ENCODE data around the gene GGA1. TPM values are rescaled to one million over a fixed set of nuclear protein-coding genes. Genes with fewer than 3 reads are reported as not detected.

The GGA1 gene
- total and polyA plus RNA-seq, 5 donors from 2014 or later, result 14.0 to 69.7 (median 16.9) TPM

DNA sequence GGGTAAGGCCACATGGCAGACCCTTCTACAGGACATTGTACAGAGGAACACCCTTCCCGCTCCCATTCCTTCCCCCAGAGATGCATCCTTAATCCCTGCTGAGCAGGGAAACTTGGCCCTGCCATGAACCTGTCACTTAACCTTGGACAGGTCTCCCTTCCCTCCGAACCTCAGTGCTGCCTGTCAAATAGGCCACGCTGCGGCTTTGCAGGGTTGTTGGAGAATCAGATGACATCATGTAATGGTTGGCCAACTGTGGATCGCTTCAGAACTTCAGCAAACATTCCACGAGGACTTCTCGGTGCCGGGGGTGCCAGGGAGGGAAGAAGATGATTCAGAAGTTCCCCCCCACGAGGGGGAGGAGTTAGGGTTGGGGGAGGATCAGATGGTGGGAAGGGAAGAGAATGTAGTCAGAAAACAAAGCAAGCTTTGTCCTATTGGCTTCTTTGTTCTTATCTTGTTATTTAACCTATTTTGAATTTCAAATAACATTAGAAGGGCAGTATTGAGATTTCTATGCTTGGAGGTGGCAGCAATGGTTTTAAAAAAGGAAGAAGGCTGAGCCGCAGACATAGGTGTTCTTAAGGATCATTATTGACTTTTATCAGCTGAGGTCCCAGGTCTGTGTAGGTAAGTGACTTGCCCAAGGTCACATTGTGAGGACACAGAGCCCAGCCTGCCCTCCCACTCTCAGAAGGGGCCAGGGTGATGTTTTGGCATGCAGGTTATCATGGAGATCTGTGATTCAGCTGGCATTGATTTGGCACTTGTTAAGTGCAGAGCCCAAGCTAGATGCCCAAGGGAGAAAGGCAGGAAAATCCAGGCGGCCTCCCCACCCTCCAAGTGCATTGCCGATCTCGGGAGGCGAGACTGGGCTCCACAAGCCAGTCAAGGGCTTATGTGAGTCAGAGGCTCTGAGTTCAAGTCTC is 45.2 kb upstream of the GGA1 start:
- ATAC-seq (ENCODE audit: low read depth in 2 of 2) (no peak), DNase-seq (no peak)
- no peaks in the 10 kb centered on the region for H3K36me3 Mint-ChIP-seq

GRCh38 chr22:37564111-37564711 is 44.4 kb upstream of the GGA1 start:
- peaks cover 40% of the 10 kb centered on the region for H3K4me1 ChIP-seq (ENCODE audit: control insufficient read depth, insufficient read depth, low read length, poor library complexity, severe bottlenecking)
- H3K27me3 Mint-ChIP-seq, result peaks cover 58% of the 10 kb centered on the region
- H3K4me3 Mint-ChIP-seq, result peak overlapping the region in 1 of 4 donors; percentile 22
- H3K27me3 ChIP-seq (ENCODE audit: control insufficient read depth, insufficient read depth, low read length), result peaks cover 15% of the 10 kb centered on the region
- peaks cover 5 to 54% (median 20%) of the 10 kb centered on the region in 4 donors for H3K4me1 Mint-ChIP-seq
- no peaks in the 10 kb centered on the region for H3K9me3 Mint-ChIP-seq
- no peaks in the 10 kb centered on the region for H3K36me3 Mint-ChIP-seq
- no peak for ATAC-seq (ENCODE audit: low read depth in 2 of 2)
- H3K9me3 ChIP-seq (ENCODE audit: control insufficient read depth in 2 of 2, low read length in 2 of 2), result no peaks in the 10 kb centered on the region
- no peak for DNase-seq
- no peak overlapping the region for H3K27ac Mint-ChIP-seq
- H3K36me3 ChIP-seq (ENCODE audit: control insufficient read depth, insufficient read depth, low read length), result no peaks in the 10 kb centered on the region
- H3K27ac ChIP-seq (ENCODE audit: insufficient read depth, low read length, poor library complexity, severe bottlenecking), result no peak overlapping the region
- no peak overlapping the region for H3K4me3 ChIP-seq (ENCODE audit: low read depth, low read length)

More for the DNA sequence above, 45.2 kb upstream of the GGA1 start:
- peaks cover 40% of the 10 kb centered on the region for H3K4me1 ChIP-seq (ENCODE audit: control insufficient read depth, insufficient read depth, low read length, poor library complexity, severe bottlenecking)
- Mint-ChIP-seq H3K27me3 (peaks cover 66% of the 10 kb centered on the region), H3K9me3 (no peaks in the 10 kb centered on the region), H3K27ac (no peak overlapping the region), H3K4me1 (peaks cover 5 to 54% (median 20%) of the 10 kb centered on the region in 4 donors), H3K4me3 (peak overlapping the region in 3 of 4 donors; percentile 10 to 45 (median 27))
- H3K27me3 ChIP-seq (ENCODE audit: control insufficient read depth, insufficient read depth, low read length), result peaks cover 15% of the 10 kb centered on the region
- H3K9me3 ChIP-seq (ENCODE audit: control insufficient read depth in 2 of 2, low read length in 2 of 2), result no peaks in the 10 kb centered on the region
- no peak overlapping the region for H3K4me3 ChIP-seq (ENCODE audit: low read depth, low read length)
- no peaks in the 10 kb centered on the region for H3K36me3 ChIP-seq (ENCODE audit: control insufficient read depth, insufficient read depth, low read length)
- no peak overlapping the region for H3K27ac ChIP-seq (ENCODE audit: insufficient read depth, low read length, poor library complexity, severe bottlenecking)

DNA sequence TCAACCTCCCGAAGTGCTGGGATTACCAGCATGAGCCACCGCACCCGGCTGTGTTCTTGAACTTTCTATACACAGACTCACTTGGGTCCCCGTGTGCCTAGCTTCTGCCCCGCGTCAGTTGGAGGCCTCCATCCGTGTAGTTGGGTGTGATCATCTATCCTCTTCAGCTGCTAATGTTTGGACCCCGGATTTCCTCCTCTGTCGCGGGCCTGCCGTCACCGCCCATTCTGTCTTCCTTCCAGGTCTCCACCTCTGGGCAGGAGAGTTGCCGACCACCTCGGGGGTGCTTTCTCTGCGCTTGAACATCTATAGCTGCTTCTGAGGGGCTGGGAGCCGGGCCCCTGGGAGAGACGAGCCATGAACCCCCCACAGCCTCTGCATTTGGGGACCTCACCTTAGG is 42.8 kb upstream of the GGA1 start:
- Histone ChIP-seq H3K36me3 (ENCODE audit: control insufficient read depth, insufficient read depth, low read length) (no peaks in the 10 kb centered on the region), H3K4me3 (ENCODE audit: low read depth, low read length) (no peak overlapping the region), H3K27me3 (ENCODE audit: control insufficient read depth, insufficient read depth, low read length) (peaks cover 10% of the 10 kb centered on the region), H3K9me3 (ENCODE audit: control insufficient read depth in 2 of 2, low read length in 2 of 2) (no peaks in the 10 kb centered on the region), H3K4me1 (ENCODE audit: control insufficient read depth, insufficient read depth, low read length, poor library complexity, severe bottlenecking) (peaks cover 35% of the 10 kb centered on the region), H3K27ac (ENCODE audit: insufficient read depth, low read length, poor library complexity, severe bottlenecking) (no peak overlapping the region)
- H3K4me3 Mint-ChIP-seq, result peak overlapping the region in 3 of 4 donors; percentile 7 to 74 (median 38)
- no peaks in the 10 kb centered on the region for H3K9me3 Mint-ChIP-seq
- H3K27me3 Mint-ChIP-seq, result peaks cover 50% of the 10 kb centered on the region
- no peak for DNase-seq
- no peak overlapping the region for H3K27ac Mint-ChIP-seq
- ATAC-seq (ENCODE audit: low read depth in 2 of 2), result no peak
- peaks cover 5 to 48% (median 20%) of the 10 kb centered on the region in 4 donors for H3K4me1 Mint-ChIP-seq
- H3K36me3 Mint-ChIP-seq, result no peaks in the 10 kb centered on the region

- H3K27ac ChIP-seq (ENCODE audit: insufficient read depth, low read length, poor library complexity, severe bottlenecking), result no peak overlapping the region
- H3K4me3 ChIP-seq (ENCODE audit: low read depth, low read length), result no peak overlapping the region
- ATAC-seq (ENCODE audit: low read depth in 2 of 2) (peak; percentile 26 to 32), DNase-seq (peak; percentile 11 to 46 (median 34))
- Mint-ChIP-seq H3K27me3 (peaks cover 44% of the 10 kb centered on the region), H3K9me3 (no peaks in the 10 kb centered on the region), H3K27ac (peak overlapping the region in 1 of 3 donors; percentile 20), H3K4me3 (peak overlapping the region in 3 of 4 donors; percentile 26 to 73 (median 59)), H3K4me1 (peaks cover 5 to 43% (median 20%) of the 10 kb centered on the region in 4 donors), H3K36me3 (no peaks in the 10 kb centered on the region)
- no peaks in the 10 kb centered on the region for H3K9me3 ChIP-seq (ENCODE audit: control insufficient read depth in 2 of 2, low read length in 2 of 2)
- no peaks in the 10 kb centered on the region for H3K36me3 ChIP-seq (ENCODE audit: control insufficient read depth, insufficient read depth, low read length)
- peaks cover 30% of the 10 kb centered on the region for H3K4me1 ChIP-seq (ENCODE audit: control insufficient read depth, insufficient read depth, low read length, poor library complexity, severe bottlenecking)
- peaks cover 10% of the 10 kb centered on the region for H3K27me3 ChIP-seq (ENCODE audit: control insufficient read depth, insufficient read depth, low read length)
Observed at GRCh38 chr22:37566329-37566837, 42.3 kb upstream of the GGA1 start.

GRCh38 chr22:37566903-37567798 is 41.5 kb upstream of the GGA1 start:
- peak overlapping the region in 2 of 3 donors; percentile 12 to 63 for H3K27ac Mint-ChIP-seq
- H3K27me3 Mint-ChIP-seq, result peaks cover 41% of the 10 kb centered on the region
- Histone ChIP-seq H3K27ac (ENCODE audit: insufficient read depth, low read length, poor library complexity, severe bottlenecking) (no peak overlapping the region), H3K27me3 (ENCODE audit: control insufficient read depth, insufficient read depth, low read length) (peaks cover 6% of the 10 kb centered on the region), H3K36me3 (ENCODE audit: control insufficient read depth, insufficient read depth, low read length) (no peaks in the 10 kb centered on the region), H3K9me3 (ENCODE audit: control insufficient read depth in 2 of 2, low read length in 2 of 2) (no peaks in the 10 kb centered on the region), H3K4me1 (ENCODE audit: control insufficient read depth, insufficient read depth, low read length, poor library complexity, severe bottlenecking) (peaks cover 22% of the 10 kb centered on the region), H3K4me3 (ENCODE audit: low read depth, low read length) (peak overlapping the region; percentile 42)
- DNase-seq (peak; percentile 81 to 93 (median 84)), ATAC-seq (ENCODE audit: low read depth in 2 of 2) (peak; percentile 86 to 88)
- H3K4me1 Mint-ChIP-seq, result peaks cover 5 to 37% (median 18%) of the 10 kb centered on the region in 4 donors
- no peaks in the 10 kb centered on the region for H3K9me3 Mint-ChIP-seq
- H3K4me3 Mint-ChIP-seq, result peak overlapping the region; percentile 71 to 80 (median 74)
- no peaks in the 10 kb centered on the region for H3K36me3 Mint-ChIP-seq

- Mint-ChIP-seq H3K4me1 (peaks cover 5 to 32% (median 18%) of the 10 kb centered on the region in 4 donors), H3K4me3 (no peak overlapping the region), H3K27ac (no peak overlapping the region), H3K27me3 (peaks cover 33% of the 10 kb centered on the region), H3K36me3 (no peaks in the 10 kb centered on the region), H3K9me3 (no peaks in the 10 kb centered on the region)
- DNase-seq (no peak), ATAC-seq (ENCODE audit: low read depth in 2 of 2) (no peak)
- no peaks in the 10 kb centered on the region for H3K36me3 ChIP-seq (ENCODE audit: control insufficient read depth, insufficient read depth, low read length)
- peaks cover 5% of the 10 kb centered on the region for H3K27me3 ChIP-seq (ENCODE audit: control insufficient read depth, insufficient read depth, low read length)
- H3K4me1 ChIP-seq (ENCODE audit: control insufficient read depth, insufficient read depth, low read length, poor library complexity, severe bottlenecking), result peaks cover 21% of the 10 kb centered on the region
- H3K27ac ChIP-seq (ENCODE audit: insufficient read depth, low read length, poor library complexity, severe bottlenecking), result no peak overlapping the region
- no peaks in the 10 kb centered on the region for H3K9me3 ChIP-seq (ENCODE audit: control insufficient read depth in 2 of 2, low read length in 2 of 2)
- H3K4me3 ChIP-seq (ENCODE audit: low read depth, low read length), result no peak overlapping the region
Observed at GRCh38 chr22:37568012-37568411, 40.6 kb upstream of the GGA1 start.

- H3K36me3 ChIP-seq (ENCODE audit: control insufficient read depth, insufficient read depth, low read length), result no peaks in the 10 kb centered on the region
- no peak for DNase-seq
- Mint-ChIP-seq H3K27ac (no peak overlapping the region), H3K36me3 (no peaks in the 10 kb centered on the region), H3K27me3 (peaks cover 27% of the 10 kb centered on the region), H3K4me3 (no peak overlapping the region), H3K4me1 (peaks cover 5 to 27% (median 15%) of the 10 kb centered on the region in 4 donors), H3K9me3 (no peaks in the 10 kb centered on the region)
- no peak overlapping the region for H3K27ac ChIP-seq (ENCODE audit: insufficient read depth, low read length, poor library complexity, severe bottlenecking)
- no peak overlapping the region for H3K4me3 ChIP-seq (ENCODE audit: low read depth, low read length)
- no peak for ATAC-seq (ENCODE audit: low read depth in 2 of 2)
- peaks cover 21% of the 10 kb centered on the region for H3K4me1 ChIP-seq (ENCODE audit: control insufficient read depth, insufficient read depth, low read length, poor library complexity, severe bottlenecking)
- H3K27me3 ChIP-seq (ENCODE audit: control insufficient read depth, insufficient read depth, low read length), result peaks cover 3% of the 10 kb centered on the region
- no peaks in the 10 kb centered on the region for H3K9me3 ChIP-seq (ENCODE audit: control insufficient read depth in 2 of 2, low read length in 2 of 2)
Observed at GRCh38 chr22:37568448-37569008, 40.1 kb upstream of the GGA1 start.
